ENCODE measurements around the gene RPS6KA4. TPM values are rescaled to one million over a fixed set of nuclear protein-coding genes. Genes with fewer than 3 reads are reported as not detected.
A peak's percentile ranks its signal among the peaks of the same experiment; 100 is the strongest.
"Not testable (repeated sequence)": the region's sequence is repeated elsewhere in the genome, so short reads cannot be mapped to it uniquely, and the experiment has no call there.

Gene RPS6KA4
- total RNA-seq (2014; rRNA removed; shearing (Covaris generic)) = 15.1 and 16.8 TPM in 2 replicates
- polyA plus RNA-seq (2014; cell fraction: nucleus; rRNA removed) = 46.9 and 76.2 TPM in 2 replicates

DNA sequence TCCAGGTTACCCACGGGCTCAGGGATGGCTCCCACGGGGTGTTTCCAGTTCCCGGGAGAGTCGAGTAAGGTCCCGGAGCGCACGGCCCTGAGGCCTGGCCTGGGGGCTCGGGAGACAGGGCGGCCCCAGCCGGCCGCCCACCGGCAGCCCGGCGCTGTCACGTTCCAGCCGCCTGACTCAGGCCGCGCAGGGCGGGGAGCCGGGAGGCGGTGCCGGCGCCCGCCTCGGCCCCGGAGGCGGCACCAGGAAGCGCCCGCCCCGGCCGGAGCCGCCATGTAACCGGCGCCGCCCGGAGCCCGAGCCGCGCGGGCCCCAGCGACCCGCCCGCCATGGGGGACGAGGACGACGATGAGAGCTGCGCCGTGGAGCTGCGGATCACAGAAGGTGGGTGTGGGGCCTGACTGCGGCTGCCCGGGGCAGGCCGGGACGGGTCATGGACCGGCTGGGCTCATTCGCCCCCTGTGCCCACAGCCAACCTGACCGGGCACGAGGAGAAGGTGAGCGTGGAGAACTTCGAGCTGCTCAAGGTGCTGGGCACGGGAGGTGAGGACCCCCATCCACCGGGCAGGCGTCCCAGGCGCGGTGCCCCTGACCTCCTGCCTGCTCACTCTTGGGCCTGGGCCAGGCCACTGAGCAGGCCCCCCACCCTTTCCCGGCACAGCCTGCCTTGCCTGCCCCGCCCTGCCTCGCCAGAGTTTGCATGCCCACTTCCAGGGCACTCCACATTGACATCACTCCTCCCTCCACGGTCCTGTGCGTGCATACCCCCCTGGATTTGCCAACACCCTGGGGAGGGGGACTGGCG, at the start of gene RPS6KA4:
RPS6KA4 (plus strand) TSS at position 256 of the 805 bp plus-strand sequence; CDS start at position 330, 74 bp downstream.
- DNase-seq (ENCODE audit: extremely low read depth, low read depth) = peak; percentile 41

GRCh38 chr11:64312947-64313346, 46.0 kb upstream of the RPS6KA4 start:
- DNase-seq (ENCODE audit: extremely low read depth, low read depth) = no peak

- no peak for DNase-seq (ENCODE audit: extremely low read depth, low read depth)
These were observed 45.3 kb upstream of the RPS6KA4 start for GRCh38 chr11:64313491-64314145.

DNA sequence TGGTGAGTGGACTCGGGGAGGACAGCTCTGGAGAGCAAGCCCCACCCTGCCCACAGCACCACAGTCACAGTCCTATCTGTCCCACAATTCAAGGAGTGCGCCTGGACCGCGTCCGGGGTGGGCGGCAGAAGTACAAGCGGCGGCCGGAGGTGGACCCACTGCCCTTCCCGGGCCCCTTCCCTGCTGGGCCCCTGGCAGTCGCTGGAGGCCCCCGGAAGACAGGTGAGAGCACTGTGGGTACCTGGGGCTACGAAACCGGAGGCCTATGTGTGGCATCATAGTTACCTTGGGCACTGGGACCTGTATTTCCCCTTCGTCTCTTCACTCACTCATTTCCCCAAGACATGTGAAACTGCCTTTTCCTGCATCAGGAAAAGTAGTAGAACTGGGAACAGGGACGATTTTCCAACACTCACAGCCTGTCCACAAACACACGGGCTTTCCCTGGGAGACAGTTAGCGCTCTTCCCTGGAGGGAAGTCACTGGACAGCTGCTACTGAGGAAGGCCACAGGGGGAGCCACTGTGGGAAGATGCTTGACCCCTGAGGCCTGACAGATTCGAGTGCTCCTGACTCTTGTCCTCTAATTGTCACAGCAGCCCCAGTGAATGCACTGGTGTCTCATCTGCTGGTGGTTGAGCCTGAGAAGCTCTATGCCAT, 44.7 kb upstream of the RPS6KA4 start:
- DNase-seq (ENCODE audit: extremely low read depth, low read depth) = no peak

GRCh38 chr11:64314805-64315561, 44.0 kb upstream of the RPS6KA4 start:
- DNase-seq (ENCODE audit: extremely low read depth, low read depth) = no peak

- not testable (repeated sequence) for DNase-seq (ENCODE audit: extremely low read depth, low read depth)
These were observed 43.1 kb upstream of the RPS6KA4 start for GRCh38 chr11:64315667-64316526.

GRCh38 chr11:64316672-64317324, 42.2 kb upstream of the RPS6KA4 start:
- DNase-seq (ENCODE audit: extremely low read depth, low read depth) = no peak

GRCh38 chr11:64317325-64317960, 41.5 kb upstream of the RPS6KA4 start, which contains the start of gene TRMT112:
TSS of gene TRMT112 (minus strand) at chr11:64317559. CDS start at chr11:64317526, 33 bp downstream.
- DNase-seq (ENCODE audit: extremely low read depth, low read depth) = peak; percentile 96

DNA sequence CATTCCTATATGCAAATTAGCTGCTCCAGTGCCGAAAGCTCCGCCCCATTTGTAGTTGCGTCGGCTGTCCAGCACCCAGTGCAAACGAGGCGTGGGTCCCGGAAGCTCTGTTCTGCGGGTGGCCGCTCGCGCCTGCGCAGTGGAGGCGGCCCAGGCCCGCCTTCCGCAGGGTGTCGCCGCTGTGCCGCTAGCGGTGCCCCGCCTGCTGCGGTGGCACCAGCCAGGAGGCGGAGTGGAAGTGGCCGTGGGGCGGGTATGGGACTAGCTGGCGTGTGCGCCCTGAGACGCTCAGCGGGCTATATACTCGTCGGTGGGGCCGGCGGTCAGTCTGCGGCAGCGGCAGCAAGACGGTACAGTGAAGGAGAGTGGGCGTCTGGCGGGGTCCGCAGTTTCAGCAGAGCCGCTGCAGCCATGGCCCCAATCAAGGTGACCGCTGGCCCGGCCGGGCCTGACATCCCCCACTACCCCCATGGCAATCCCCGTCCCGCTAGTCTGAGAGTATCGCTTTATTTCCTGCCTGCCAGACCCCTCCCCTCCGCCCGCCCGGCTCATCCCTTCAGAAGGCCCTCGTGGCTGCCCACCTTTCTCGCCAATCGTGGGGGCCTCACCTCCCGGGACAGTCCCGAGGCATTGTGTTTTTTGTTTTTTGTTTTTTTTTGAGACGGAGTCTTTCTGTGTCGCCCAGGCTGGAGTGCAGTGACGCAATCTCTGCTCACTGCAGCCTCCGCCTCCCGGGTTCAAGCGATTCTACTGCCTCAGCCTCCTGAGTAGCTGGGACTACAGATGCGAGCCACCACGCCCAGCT, 40.8 kb upstream of the RPS6KA4 start, which contains the start of gene PRDX5:
PRDX5 (plus strand) TSS at position 161 of the 805 bp plus-strand sequence; CDS start at position 256, 95 bp downstream.
- peak; percentile 94 for DNase-seq (ENCODE audit: extremely low read depth, low read depth)

DNA sequence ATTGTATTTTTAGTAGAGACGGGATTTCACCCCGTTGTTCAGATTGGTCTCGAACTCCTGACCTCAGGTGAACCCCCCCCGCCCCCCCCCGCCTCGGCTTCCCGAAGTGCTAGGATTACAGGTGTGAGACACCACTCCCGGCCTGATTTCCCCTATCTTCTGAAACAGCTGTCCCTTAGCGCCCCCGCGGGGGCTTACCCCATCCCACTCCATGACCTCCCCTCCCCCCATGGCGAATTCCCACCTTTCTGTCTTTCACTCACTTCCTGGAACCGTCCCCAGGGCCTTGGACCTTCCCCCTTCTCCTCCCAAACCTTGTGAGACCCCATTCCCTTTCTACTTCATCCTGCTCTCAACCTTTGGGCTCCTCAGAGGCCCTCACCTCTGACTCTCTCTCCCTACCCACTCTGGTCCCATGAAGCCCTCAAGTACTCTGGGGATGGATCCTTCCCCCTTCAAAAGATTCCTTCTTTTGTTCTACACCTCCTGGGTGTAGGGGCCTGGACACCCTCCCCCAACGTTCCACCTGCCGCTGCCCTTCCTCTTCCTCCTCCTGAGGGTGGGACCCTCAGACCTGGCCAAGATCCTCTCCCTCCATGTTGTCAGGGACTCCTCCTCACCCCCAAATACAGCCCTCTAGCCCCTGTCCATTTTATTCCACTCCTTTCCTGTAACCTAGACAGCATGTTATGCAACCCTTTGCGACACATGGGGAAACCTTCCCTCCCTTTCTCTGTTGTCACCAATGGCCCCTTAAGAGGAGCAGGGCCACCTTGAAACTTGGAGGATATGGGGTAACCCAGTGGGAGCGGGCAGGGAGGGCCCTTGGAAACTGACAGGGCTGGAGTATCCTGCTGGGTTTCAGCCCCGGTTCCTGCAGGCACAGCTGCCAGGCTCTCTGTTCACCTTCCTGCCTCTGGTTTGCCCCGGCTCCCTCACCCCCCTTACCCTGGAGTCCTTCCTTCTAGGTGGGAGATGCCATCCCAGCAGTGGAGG, 39.9 kb upstream of the RPS6KA4 start:
- DNase-seq (ENCODE audit: extremely low read depth, low read depth) = no peak

GRCh38 chr11:64320556-64320955, 38.4 kb upstream of the RPS6KA4 start:
- no peak for DNase-seq (ENCODE audit: extremely low read depth, low read depth)

DNA sequence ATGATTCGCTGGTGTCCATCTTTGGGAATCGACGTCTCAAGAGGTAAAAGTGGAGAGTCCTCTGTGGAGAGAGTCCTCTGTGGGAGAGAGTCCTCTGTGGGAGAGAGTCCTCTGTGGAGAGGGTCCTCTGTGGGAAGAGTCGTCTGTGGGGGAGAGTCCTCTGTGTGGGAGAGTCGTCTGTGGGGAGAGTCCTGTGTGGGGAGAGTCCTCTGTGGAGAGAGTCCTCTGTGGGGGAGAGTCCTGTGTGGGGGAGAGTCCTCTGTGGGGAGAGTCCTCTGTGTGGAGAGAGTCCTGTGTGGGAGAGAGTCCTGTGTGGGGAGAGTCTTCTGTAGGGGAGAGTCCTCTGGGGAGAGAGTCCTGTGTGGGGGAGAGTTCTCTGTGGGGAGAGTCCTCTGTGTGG, 37.9 kb upstream of the RPS6KA4 start:
- DNase-seq (ENCODE audit: extremely low read depth, low read depth) = no peak

DNA sequence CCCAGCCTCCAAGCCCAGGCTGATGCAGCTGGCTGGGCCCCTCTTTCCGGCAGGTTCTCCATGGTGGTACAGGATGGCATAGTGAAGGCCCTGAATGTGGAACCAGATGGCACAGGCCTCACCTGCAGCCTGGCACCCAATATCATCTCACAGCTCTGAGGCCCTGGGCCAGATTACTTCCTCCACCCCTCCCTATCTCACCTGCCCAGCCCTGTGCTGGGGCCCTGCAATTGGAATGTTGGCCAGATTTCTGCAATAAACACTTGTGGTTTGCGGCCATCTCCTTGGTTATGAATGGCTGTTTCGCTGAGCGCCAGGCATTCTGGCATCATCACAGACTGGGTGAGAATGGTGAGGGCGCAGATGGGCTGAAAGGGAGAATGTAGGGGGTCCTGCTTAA, 37.4 kb upstream of the RPS6KA4 start:
- no peak for DNase-seq (ENCODE audit: extremely low read depth, low read depth)

DNA sequence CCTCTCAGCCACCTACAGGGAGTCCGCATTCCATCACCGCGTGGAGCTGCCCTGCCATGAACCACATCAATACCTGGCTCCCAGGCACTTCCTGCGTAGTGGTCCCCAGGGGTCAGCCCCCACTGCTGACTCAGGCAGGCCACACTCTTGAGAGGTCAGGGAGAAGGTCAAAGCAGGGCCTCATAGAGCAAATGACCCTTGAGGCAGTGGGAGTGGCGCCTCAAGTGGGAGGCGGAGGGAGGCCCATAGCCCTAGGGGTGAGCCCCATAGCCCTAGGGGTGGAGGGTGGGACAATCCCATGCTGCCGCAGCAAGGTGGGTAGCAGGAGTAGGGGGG, 36.1 kb upstream of the RPS6KA4 start:
- DNase-seq (ENCODE audit: extremely low read depth, low read depth) = no peak

DNA sequence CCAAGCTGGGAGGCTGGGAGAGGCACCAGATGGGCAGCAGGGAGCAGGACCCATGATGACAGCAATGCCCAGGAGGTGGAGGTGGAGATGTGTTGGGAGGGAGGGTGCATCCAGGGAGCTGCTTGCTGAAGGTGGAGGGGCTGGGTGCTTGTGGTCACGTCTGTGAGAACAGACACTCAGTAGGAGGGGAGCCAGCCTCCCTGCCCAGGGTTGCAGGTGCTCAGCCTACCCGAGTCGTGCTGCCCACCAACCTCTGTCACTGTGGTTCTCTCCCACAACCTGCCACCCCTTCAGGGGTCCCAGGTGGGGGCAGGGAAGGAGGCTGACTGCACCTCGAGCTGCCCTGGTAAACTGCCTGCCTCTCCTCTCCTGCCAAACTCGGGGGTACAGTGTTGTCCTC, 35.6 kb upstream of the RPS6KA4 start:
- no peak for DNase-seq (ENCODE audit: extremely low read depth, low read depth)

- DNase-seq (ENCODE audit: extremely low read depth, low read depth) = not testable (repeated sequence)
These were observed 35.0 kb upstream of the RPS6KA4 start for GRCh38 chr11:64323984-64324383.
